NCI-H2171 (cell line): ENCODE measurements around the gene COL7A1.
A peak's percentile ranks its signal among the peaks of the same experiment; 100 is the strongest.

Experiments
- DNase-seq: peaks from one replicate; lab custom pipeline; 2025; lab: John Stamatoyannopoulos, UW

COL7A1 gene

DNA sequence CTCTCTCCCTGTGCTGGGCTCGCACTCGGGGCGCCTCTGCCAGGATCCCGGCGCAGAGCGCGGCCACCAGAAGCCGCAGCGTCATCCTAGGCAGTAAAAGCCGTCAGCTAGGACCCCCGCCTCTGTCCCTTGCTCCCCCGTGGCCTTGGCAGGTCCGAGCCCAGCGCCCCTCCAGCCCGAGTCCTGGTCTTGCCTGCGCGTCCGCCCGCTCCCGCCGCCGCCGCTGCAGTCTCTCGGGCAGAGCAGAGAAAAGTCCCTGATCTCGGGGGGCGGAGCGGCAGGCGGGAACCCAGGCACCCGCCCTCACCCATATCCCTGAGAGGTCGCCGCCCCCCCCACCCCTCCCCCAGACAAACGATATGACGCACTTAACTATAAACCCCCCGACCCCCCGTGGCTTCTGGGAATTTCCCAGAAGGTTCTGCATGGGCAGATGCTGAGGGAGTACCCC, at the start of gene COL7A1:
COL7A1 (minus strand) TSS at position 255 of the 451 bp plus-strand sequence; CDS start at position 85, 170 bp downstream.
- DNase-seq: no peak

DNA sequence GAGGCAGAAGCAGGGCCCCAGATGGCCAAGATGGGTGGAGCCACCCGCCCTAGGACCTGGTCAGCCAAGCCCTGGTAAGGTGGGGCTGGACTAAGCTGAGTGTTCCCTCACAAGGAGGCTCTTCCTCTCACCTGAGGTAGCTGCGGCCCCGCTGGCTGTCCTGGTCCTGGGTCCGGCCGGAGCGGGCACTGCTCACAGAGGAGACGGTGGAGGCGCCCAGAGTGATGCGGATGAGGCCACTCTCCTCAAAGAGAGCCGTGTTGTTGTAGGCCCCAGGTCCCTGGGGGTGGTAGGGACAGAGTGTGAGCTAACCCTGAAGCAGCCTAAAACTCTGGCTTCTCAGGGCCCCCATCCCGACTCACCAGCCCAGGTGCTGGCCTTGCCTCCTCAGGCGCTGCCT, 47.5 kb upstream of the COL7A1 start:
- no peak for DNase-seq

DNA sequence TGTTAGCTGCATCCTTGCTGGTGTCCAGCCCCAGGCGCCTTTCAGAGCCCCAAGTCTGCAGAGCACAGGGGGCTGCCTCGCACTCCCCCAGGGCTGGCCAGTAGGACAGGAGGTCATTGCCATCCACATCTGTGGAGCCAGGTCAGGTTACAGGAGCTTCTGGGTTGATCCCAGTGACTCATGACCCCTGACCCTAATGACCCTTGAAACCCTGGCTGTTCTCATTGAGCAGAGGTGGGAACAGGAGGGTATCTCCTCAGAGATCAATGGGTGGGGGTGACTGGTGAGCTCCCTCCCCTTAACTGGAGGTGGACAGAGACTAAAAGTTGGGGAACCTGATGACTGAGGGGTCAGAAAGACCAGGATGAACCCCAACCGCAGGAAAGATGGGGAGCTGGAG, 46.3 kb upstream of the COL7A1 start:
- no peak for DNase-seq

DNA sequence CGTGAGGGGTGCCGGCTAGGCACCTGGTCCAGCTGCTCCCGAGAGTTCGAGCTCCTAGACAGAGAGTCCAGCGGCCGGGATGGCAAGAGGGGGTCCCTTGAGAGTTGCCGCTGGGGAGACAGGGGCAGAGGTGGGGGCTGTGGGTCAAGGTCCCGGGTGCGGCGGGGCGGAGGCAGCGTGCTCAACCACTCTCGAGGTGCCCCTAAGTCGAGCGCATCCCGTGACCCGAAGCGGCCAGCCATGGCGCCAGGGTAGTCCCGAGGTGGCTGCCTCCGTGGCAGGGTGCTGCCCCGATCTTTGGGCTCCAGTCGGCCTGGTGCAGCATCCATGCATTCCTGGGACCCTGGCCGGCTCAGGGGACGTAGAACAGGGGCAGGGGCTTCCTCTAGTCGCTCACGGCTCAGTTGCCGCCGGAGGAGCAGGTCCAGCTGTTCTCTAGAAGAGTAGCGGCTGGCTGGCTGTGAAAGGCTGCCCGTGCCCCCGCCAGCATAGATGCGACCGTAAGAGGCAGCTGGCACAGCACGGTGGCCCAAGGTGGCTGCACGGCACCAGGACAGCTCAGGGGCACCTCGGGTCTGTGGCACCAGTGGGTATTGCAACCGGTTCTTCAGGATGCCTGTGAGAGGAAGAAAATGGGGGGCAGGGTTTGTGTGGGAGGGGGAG, 44.9 kb upstream of the COL7A1 start:
- DNase-seq: no peak

DNA sequence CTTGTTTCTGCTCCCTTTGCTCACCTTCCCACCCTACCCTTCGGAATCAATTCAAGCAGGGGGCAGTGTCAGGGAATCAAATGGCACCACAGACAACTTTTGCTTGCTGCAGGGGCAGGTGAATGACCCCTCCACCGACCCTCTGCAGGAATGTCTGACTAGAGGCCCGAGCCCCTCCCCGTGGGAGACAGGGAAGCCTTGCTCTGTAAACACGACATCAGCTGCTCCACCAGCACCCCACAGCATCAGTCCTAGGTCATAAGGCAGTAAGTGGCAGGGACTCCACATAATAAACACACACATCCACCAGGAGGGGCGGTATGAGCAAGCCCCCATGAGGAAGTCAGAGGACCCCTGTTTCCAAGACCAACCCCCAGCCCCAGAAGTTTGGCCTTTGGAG, 42.2 kb upstream of the COL7A1 start:
- DNase-seq: no peak

DNA sequence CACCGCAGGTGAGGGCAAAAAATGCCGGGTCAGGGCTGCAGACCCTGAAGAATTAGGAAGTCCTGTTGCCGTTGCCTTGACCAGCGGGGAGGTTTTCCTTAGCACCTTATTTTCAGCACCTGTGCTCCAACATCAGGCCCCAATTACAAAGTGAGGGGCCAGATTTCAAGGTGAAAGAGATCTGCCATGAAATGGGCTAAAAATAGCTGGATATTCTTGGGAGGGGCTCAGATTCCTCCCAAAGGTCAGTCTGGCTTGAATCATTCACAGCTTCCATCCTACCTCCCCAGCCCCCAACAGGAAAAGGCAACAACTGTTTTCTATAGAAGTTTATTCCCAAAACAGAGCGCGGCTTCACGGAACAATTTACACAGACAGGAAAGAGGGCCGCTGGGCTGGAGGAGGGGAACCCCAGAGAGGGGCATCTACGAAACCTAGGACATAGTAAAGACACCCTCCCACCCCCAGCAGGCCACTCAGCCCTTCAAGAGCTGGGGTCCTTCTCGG, 41.1 kb upstream of the COL7A1 start:
- no peak for DNase-seq

DNA sequence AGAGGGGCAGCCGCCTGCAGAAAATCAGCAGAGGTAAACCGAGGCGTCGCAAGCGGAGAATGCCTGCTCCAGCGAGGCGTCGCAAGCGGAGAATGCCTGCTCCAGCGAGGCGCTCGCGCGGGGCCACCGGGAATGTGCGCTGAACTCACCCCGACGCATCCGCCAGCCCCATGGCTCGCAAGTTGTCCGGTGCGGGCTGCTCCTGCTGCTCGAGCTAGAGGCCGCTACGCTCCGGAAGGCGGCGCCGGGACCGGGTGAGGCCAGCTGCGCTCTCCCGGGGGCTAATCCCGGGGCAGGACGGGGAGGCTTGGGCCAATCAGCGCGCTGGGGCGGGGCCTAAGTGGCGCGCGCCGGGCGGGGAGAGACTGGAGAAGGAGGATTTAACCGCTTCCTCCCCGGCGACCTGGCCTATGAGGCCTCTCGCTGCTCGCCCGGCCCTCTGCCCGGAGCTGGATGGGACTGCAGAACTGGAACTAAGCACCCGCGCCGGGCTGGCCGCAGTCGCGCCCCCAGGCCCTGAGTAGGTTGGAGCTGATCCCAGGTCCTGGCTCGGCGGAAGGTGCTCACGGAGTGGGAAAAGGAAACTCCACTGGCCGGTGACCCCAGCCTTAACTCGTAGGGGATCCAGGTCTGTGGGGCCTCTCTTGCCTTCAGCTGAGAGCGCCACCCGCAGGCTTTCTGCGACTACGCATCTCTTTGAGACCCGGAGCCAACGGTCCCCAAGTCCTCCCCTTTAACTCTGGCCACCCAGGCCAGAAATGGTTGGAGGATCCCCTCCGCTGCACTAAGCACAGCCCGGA, 40.3 kb upstream of the COL7A1 start, which contains the start of gene SLC26A6:
SLC26A6 (minus strand) TSS at position 240 of the 800 bp plus-strand sequence; CDS start at position 172, 68 bp downstream.
- DNase-seq: peak; percentile 82

DNA sequence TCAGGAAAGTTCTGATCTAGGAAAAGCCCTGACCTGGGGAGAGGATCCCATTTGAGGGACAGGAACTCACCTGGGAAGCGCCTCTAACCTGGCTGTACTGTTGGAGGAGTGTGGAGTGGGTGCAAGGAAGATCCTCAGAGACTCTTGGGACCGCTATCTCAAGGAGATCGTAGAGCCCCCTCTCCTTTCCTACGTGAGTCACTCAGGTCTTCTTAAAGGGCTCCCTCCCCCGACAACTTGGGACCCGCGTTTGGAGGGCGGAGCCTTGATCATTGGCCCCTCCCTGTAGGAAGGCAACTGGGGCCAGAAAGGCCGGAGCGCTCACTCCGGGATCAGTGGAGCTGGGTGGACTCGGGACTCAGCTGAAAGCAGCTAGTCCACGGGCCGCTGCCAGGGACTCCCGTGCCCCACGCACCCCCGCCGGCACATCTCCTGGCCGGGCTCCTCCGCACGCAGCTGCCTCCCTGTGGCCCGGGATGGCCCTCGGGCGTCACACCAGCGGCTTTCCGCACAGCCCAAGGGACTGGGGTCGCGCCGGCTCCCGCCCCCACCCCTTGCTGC, 39.6 kb upstream of the COL7A1 start:
- DNase-seq: no peak

DNA sequence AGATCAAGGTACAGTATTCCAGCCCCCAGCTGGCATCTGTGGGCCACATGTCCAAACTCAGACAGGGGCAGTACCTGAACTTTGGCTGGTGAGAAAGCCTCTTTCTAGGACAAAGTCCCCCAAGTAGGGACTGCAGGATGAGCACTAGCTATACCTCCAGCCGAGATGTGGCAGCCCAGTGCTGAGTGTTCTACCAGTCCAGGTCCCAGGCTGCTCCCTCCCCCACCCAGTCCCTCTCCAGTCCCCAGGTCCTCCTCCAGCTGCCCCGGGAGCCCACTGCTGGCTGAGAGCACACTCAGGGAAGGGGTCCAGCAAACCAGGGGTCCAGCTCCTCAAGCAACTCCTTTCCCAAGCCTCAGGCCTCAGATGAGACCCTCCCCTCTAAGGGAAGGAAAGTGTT, 38.6 kb upstream of the COL7A1 start:
- no peak for DNase-seq

DNA sequence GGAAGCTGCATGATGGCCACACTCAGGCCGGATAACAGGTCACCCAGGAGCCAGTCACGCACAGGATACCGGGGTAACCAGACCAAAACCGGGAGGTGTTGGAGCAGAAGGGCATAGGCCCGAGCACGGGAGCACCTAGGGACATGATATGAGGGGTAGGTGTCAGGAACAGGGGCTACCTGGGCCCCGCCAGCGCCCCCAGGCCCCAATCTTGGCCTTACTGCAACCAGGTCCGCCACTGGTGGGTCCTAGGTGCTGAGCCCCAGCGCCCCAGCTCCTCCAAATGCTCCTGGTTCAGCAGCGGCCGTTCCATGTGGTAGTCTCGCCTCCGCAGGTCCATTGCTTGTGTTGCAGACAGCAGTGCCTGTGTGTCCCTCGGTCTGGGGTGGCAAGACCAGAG, 38.1 kb upstream of the COL7A1 start:
- no peak for DNase-seq

DNA sequence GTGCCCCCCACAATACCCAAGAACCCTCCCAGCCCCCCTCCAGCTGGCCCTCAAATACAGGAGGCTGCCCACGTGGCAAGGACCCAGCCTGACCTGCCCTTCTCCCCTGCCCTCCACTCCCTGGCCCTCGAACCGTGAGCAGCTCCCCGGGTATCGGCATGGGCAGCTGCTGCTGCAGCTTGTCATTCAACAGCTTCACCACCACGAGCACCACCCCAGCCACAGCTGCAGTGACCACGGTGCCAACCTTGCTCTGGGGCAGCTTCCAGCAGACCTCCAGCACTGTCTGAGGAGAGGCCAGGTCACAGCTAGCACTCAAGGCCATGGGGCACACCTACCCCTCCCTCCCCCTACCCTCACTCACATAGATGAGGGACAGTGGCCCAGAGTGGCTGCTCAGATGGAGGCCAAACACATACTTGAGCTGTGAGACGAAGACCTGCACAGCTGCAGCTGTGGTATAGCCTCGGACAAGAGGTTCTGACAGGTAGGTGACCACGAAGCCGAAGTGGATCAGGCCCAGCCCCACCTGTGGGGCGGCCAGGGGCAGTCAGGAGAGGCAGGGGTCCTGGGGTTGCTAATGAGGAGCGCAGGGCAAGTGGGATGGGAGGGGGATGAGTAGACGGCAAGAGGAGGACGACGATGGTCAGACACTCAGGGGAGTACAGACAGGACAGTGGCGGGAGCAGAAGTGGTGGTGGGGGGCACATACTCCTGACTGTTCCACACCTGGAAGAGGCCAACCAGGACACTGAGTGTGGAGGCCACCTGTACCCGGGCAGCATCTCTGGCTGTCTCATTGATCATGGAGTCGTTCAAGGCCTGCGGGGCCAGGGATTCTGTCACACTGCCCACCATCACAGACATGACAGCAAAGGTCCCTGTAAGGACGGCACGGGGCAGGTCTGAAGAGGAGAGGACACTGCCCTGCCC, 36.7 kb upstream of the COL7A1 start:
- DNase-seq: no peak

DNA sequence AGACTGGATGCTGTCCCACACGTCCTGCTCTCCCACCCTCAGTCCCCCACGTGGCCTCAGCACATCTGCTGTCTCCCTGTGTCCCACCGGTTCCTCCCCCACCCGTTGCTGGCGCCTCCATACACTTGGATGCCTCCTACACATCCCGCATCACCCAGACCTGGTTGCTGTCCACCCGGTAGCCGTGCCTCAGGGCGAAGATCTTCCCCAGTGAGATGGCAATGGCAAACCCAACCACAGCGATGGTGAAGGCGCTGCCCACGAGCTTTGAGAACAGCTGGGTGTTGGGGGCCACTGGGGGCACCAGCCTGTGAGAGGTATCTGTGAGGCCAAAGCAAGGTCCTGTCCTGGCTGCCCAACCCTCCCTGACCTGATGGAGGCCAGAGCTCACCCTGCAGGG, 35.7 kb upstream of the COL7A1 start:
- DNase-seq: no peak

DNA sequence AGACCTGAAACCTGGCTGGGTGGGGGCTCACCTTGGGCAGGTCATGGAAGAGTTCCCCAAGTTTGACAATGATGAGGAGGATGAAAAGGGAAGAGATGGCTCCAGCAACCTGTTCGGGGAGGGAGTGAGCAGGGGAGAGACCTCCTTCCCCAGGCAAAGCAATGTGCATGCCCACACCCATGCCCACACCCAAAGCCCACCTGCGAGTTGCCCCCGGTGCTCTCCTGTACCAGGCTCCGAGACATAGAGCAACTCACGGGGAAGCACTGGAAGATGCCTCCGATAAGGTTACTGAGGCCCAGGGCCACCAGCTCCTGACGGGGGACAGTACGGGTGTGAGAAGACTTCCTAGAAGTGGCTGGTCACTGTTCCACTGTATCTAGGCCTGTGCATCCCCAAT, 35.3 kb upstream of the COL7A1 start:
- no peak for DNase-seq

DNA sequence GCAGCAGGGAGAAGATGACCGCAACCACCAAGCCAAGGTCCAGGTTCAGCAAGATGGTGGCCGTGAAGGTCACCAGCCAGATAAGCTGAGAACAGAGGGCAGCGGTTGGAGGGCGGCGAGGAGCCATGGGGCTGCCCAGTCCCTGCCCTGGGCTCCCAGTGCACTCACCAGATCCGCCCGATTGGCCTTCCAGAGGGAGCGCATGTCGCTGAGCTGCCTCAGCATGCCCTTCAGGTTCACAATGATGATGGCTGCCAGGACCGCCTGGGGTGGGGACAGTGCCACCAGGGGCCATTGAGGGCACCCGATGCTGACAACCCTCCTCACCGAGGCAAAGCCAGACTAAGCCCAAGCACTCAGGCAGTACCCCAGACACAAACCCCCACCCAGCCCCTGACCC, 34.8 kb upstream of the COL7A1 start:
- no peak for DNase-seq

DNA sequence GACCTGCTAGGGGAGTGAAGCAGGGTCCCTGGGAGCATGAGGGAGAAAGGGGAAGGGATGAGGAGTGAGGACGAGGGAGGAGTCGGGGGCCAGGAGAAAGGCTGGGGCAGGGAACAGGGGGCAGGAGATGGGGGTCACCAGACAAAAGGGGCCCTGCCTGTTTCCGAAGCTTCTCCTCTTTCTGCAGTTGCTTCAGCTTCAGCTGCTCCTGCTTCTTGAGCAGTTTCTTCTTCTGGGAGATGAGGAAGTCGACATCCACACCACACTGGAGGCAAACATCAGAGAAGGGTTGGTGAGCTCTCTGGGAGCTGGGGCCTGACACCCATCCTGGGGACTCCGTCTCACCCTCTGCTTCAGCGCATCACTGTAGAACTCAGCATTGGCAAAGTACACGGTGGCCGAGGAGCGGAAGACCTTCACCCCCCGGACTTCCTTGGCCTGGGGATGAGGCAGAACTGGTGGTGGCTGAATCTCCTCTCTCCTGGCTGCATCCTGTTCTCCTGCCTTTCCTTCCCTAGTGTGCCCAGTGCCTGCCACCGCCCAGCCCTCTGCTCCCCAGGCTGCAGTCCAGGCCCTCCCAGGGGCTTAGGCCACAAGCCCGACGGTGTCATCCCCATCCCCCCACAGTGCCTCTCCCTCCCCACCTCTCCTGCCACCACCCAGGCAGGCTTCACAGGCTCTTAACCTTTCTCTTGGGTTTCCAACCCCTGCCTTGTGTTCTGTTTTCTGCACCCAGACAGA, 33.3 kb upstream of the COL7A1 start:
- no peak for DNase-seq

DNA sequence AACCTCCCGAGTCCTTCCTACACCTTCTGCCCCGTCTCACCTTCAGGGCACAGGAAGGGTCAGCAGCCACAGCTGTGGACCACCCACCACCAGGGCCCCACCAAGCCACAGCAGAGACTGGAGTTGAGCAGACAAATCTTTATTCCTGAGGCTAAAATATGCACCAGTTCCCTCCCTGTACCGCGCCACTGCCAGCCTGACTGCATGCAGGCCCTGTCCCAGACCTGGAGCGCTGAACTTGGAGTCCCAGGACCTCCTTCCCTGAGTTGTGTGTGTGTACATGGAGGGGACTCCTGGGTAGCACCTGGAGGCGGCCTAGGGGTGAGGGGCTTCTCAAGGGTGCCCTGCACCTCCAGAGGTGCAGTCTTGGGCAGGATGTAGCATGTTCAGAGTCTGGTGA, 30.5 kb upstream of the COL7A1 start:
- DNase-seq: no peak

DNA sequence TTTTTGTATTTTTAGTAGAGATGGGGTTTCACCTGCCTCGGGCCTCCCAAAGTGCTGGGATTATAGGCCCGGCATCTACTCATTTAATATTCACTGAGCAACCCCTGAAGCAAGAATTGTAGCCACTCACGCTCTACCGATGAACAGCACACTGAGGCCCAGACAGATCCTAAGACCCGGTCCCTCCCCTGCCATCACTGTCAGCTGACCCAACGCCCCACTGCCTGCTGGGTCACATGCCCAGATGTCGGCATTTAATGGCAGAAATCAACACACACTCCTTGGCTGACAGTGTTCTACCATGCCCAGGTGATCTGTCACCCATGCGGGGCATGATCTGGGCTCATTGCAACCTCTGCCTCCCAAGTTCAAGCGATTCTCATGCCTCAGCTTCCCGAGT, 29.6 kb upstream of the COL7A1 start:
- no peak for DNase-seq

DNA sequence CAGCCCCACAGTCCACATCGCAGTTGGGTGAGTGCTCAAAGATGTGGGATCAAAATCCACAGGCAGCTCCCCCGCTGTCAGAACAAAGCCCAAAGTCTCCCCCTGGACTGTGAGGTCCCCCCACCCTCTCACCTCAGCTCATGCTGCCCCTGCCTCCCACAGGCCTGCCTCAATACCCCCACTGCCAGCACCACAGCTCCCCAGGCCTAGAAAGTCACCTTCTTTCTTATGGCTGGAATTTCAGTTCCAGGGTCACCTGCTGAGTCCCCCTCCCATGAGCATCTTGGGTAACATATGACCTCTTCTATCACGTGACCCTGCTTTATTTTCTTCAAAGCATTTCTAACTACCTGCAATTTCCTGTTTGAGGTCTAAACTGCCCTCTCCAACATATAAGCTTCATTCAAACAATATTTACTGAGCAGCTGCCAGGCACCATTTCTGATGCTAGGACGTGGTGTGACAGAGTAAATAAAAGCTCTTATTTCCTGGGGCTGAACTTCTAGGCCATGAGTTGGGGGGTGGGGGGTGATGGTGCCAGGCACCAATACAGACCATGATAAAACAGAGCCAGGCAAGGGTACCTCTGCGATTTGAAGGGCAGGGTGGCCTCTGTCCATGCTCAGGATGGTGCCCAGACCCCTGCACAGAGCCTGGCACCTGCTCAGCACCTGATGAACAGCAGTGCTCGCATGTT, 28.9 kb upstream of the COL7A1 start:
- no peak for DNase-seq

DNA sequence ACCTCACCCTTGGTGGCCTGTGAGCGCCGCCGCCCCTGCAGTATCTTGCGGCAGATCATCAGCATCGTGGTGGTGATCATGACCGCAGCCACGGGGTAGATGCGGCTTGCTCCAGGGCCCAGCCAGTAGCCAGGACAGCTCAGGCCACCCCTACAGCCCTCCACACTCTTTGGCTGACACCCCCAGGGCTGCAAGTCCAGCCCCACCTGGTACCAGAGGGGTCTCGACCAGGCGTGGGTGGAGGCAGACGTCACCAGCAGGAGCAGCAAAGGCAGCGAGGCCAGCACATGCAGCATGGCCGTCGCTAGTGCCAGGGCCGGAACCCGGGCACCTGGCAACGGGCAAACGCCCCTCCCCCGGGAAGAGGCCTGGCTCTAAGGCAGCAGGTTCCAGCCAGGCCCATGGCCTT, 26.3 kb upstream of the COL7A1 start, which contains the start of gene TMEM89:
TMEM89 (minus strand) TSS at position 309 of the 409 bp plus-strand sequence; CDS start at position 296, 13 bp downstream.
- DNase-seq: no peak
